Sigmoid colon (tissue), 7 donors: ENCODE measurements around the gene POMGNT2. TPM values are rescaled to one million over a fixed set of nuclear protein-coding genes. Genes with fewer than 3 reads are reported as not detected.

Source experiments
- DNase-seq: peaks from one replicate; pipeline ENCODE4 v3.0.0-alpha.2; 2019
- H3K27ac ChIP-seq, 4 donors: fragments of 200-600 bp; sonication (generic); one replicate each; pipeline ENCODE4 v1.5.1; 2016 to 2019; ENCODE audit warnings: mild to moderate bottlenecking in 1 of 4
- H3K27me3 ChIP-seq, 3 donors: fragments of 200-600 bp; sonication (generic); one replicate each; pipeline ENCODE4 v1.5.1; 2019; ENCODE audit warnings: mild to moderate bottlenecking in 1 of 3
- H3K36me3 ChIP-seq, 4 donors: fragments of 200-600 bp; sonication (generic); one replicate each; pipeline ENCODE4 v1.5.1; 2016 to 2019
- H3K4me1 ChIP-seq, 4 donors: fragments of 200-600 bp; sonication (generic); one replicate each; pipeline ENCODE4 v1.5.1; 2017 to 2019
- H3K4me3 ChIP-seq, 4 donors: fragments of 200-600 bp; sonication (generic); one replicate each; pipeline ENCODE4 v1.5.1; 2017 to 2019; ENCODE audit warnings: mild to moderate bottlenecking in 2 of 4, moderate library complexity in 1 of 4
- H3K9me3 ChIP-seq, 4 donors: fragments of 200-600 bp in 3 of 4; sonication (generic) in 3 of 4; one replicate each; pipeline versions ENCODE4 v1.5.1 to v1.6.1; 2013 to 2019
- EP300 ChIP-seq, 4 donors: sonication (generic); formaldehyde crosslinking; IDR thresholded peaks; one replicate each; pipeline ENCODE4 v1.6.1; 2017; ENCODE audit warnings: antibody characterized with exemption in 4 of 4
- POLR2A ChIP-seq, 2 donors: fragments of 450-650 bp; IDR thresholded peaks; one replicate each; pipeline ENCODE4 v1.6.1; 2016; ENCODE audit warnings: antibody characterized with exemption in 2 of 2, mild to moderate bottlenecking in 2 of 2, moderate library complexity in 2 of 2
- POLR2AphosphoS5 ChIP-seq, 4 donors: sonication (generic); formaldehyde crosslinking; IDR thresholded peaks; one replicate each; pipeline ENCODE4 v1.6.1; 2017; ENCODE audit warnings: antibody characterized with exemption in 4 of 4
- WGBS, 2 donors: extraction: QIAGEN DNeasy Blood & Tissue Kit; methylation state at CpG; one replicate each; pipeline ENCODE4 v1.1.7; 2013; 5-methylcytosine and 5-hydroxymethylcytosine counted together
- intact Hi-C: fragments of 100-400 bp; cut with DNase I; formaldehyde crosslinking; loops from one replicate; pipeline ENCODE4 v1.15.1; 2023
- polyA plus RNA-seq, 3 donors: library from polyadenylated mRNA; stranded (reverse); fragments of 200-250 nt; gene quantifications; one replicate each; pipeline ENCODE4 v1.2.3, GENCODE V29; 2013
- total RNA-seq, 4 donors: library from RNA; depleted of rRNA; stranded (reverse); fragments of >200 nt; gene quantifications; one replicate each; pipeline ENCODE4 v1.1.0, GENCODE V29; 2016
- TF ChIP-seq, protein P1 (sequence below), 4 experiments: fragments of 450-650 bp in 3 of 4; fragments of 200-600 bp in 1 of 4; IDR thresholded peaks; one replicate each; pipeline ENCODE4 v1.5.1; 2016 to 2019; ENCODE audit warnings: antibody characterized with exemption in 4 of 4, mild to moderate bottlenecking in 3 of 4, moderate library complexity in 2 of 4
- donor health status: healthy with polysubstance abuse.
- donor health status: Bipolar disorder and iron deficiency.
- donor health status: healthy.

The POMGNT2 gene
- total and polyA plus RNA-seq, 7 donors, result 2.3 to 20.2 (median 15.5) TPM

DNA sequence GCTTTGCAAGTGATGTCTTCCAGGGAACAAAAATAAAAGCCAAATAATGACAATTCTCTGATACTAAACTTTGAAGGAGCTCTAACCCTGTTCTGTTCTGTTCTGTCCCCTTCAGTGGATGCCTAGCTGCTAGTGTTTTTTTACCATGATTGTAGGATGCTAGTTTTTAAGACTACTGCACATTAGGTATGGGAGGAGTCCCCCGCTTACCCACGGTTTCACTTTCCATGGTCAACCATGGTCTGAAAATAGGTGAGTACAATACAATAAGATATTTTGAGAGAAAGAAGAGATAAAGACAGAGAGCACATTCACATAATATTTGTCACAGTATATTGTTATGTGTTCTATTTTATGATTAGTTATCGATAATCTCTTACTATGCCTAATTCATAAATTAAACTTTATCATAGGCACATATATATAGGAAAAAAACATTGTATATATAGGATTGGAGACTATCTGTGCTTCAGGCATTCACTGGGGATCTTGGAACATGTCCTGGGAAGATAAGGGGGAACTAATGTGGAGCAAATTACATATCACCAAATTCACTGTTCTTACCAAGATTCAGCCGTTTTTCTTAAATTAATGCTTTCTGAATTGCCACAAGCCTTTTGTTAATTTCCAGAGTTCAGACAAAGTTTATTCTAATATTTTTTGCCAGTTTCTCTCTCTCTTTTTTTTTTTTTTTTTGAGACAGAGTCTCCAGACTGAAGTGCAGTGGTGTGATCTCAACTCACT lies 32.8 kb upstream of the POMGNT2 start:
- no peak for DNase-seq
- no peaks in the 10 kb centered on the region for H3K27me3 ChIP-seq
- no peak overlapping the region for H3K27ac ChIP-seq
- intact Hi-C loops, result no loop called here
- H3K36me3 ChIP-seq, result no peaks in the 10 kb centered on the region
- H3K4me1 ChIP-seq, result no peaks in the 10 kb centered on the region
- H3K9me3 ChIP-seq, result peaks cover 0 to 5% (median 0%) of the 10 kb centered on the region in 4 donors
- no peak for TF ChIP-seq POLR2AphosphoS5 (IDR thresholded peaks at IDR 0.05)
- TF ChIP-seq POLR2A (IDR thresholded peaks at IDR 0.05), result no peak
- TF ChIP-seq, protein P1, sequence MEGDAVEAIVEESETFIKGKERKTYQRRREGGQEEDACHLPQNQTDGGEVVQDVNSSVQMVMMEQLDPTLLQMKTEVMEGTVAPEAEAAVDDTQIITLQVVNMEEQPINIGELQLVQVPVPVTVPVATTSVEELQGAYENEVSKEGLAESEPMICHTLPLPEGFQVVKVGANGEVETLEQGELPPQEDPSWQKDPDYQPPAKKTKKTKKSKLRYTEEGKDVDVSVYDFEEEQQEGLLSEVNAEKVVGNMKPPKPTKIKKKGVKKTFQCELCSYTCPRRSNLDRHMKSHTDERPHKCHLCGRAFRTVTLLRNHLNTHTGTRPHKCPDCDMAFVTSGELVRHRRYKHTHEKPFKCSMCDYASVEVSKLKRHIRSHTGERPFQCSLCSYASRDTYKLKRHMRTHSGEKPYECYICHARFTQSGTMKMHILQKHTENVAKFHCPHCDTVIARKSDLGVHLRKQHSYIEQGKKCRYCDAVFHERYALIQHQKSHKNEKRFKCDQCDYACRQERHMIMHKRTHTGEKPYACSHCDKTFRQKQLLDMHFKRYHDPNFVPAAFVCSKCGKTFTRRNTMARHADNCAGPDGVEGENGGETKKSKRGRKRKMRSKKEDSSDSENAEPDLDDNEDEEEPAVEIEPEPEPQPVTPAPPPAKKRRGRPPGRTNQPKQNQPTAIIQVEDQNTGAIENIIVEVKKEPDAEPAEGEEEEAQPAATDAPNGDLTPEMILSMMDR (IDR thresholded peaks at IDR 0.05), result no peak
- no peak for TF ChIP-seq EP300 (IDR thresholded peaks at IDR 0.05)
- H3K4me3 ChIP-seq, result no peak overlapping the region
- WGBS, 2 donors, result 81 to 84% methylated on average over 4 of the region's 4 CpGs

GRCh38 chr3:43132870-43133636 lies 27.2 kb upstream of the POMGNT2 start:
- H3K4me1 ChIP-seq, result no peaks in the 10 kb centered on the region
- intact Hi-C loops, result no loop called here
- no peak overlapping the region for H3K4me3 ChIP-seq
- TF ChIP-seq, protein P1 (IDR thresholded peaks at IDR 0.05), result no peak
- no peak for TF ChIP-seq POLR2AphosphoS5 (IDR thresholded peaks at IDR 0.05)
- no peak overlapping the region for H3K27ac ChIP-seq
- no peaks in the 10 kb centered on the region for H3K27me3 ChIP-seq
- no peaks in the 10 kb centered on the region for H3K36me3 ChIP-seq
- 73 to 82% methylated on average over 7 of the region's 7 CpGs for WGBS, 2 donors
- no peak for DNase-seq
- H3K9me3 ChIP-seq, result peaks cover 0 to 5% (median 0%) of the 10 kb centered on the region in 4 donors

DNA sequence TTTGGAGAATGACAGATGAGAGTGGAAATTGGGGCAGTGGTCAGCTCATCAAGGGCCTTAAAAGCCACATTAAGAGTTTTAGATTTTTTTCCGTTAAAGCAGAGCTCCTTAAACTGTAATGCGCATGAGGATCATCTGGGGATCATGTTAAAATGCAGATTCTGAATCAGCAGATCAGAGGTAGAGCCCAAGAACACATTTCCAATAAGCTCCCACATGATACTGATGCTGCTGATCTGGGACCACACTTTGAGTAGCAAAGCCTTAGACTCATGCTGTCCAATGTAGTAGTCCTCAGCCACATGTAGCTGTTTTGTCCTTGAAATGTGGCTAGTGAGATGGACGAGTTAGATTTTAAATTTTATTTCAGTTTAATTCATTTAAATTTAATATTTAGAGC lies 26.3 kb upstream of the POMGNT2 start:
- H3K4me1 ChIP-seq, result no peaks in the 10 kb centered on the region
- H3K36me3 ChIP-seq, result no peaks in the 10 kb centered on the region
- no peak overlapping the region for H3K4me3 ChIP-seq
- no peak for DNase-seq
- H3K27me3 ChIP-seq, result no peaks in the 10 kb centered on the region
- peaks cover 0 to 5% (median 0%) of the 10 kb centered on the region in 4 donors for H3K9me3 ChIP-seq
- no peak overlapping the region for H3K27ac ChIP-seq
- 84 to 87% methylated on average over 3 of the region's 3 CpGs for WGBS, 2 donors
- intact Hi-C loops, result no loop called here
- TF ChIP-seq EP300 (IDR thresholded peaks at IDR 0.05) (no peak), POLR2A (IDR thresholded peaks at IDR 0.05) (no peak)
- TF ChIP-seq, protein P1 (IDR thresholded peaks at IDR 0.05), result no peak

GRCh38 chr3:43128464-43128863 lies 22.6 kb upstream of the POMGNT2 start:
- Histone ChIP-seq H3K36me3 (no peaks in the 10 kb centered on the region), H3K27ac (no peak overlapping the region), H3K27me3 (no peaks in the 10 kb centered on the region), H3K9me3 (no peaks in the 10 kb centered on the region), H3K4me1 (no peaks in the 10 kb centered on the region), H3K4me3 (no peak overlapping the region)
- TF ChIP-seq POLR2A (IDR thresholded peaks at IDR 0.05) (no peak), POLR2AphosphoS5 (IDR thresholded peaks at IDR 0.05) (no peak), EP300 (IDR thresholded peaks at IDR 0.05) (no peak)
- TF ChIP-seq, protein P1 (IDR thresholded peaks at IDR 0.05), result no peak
- DNase-seq, result no peak
- intact Hi-C loops, result no loop called here
